HG03575 (cell line): ENCODE data around the gene GPSM3.
"Not testable (repeated sequence)": the region's sequence is repeated elsewhere in the genome, so short reads cannot be mapped to it uniquely, and the experiment has no call there.

Source experiments
- ATAC-seq: cut with Tn5 transposase; IDR thresholded peaks from one replicate; pipeline ENCODE4 v1.9.1; 2021; ENCODE audit not compliant: unreplicated experiment, insufficient number of reproducible peaks, low FRiP score; ENCODE audit errors: extremely low read depth

GPSM3 gene

GRCh38 chr6:32192608-32193039 is at the start of gene GPSM3:
TSS of gene GPSM3 (minus strand) at chr6:32192643. CDS start at chr6:32192513, 130 bp downstream.
- no peak for ATAC-seq

GRCh38 chr6:32240686-32241085 is 48.2 kb upstream of the GPSM3 start:
- no peak for ATAC-seq

- ATAC-seq = no peak
These were observed 47.0 kb upstream of the GPSM3 start for GRCh38 chr6:32239462-32239861.

- ATAC-seq = no peak
These were observed 42.5 kb upstream of the GPSM3 start for GRCh38 chr6:32234934-32235333.

- no peak for ATAC-seq
These were observed 34.0 kb upstream of the GPSM3 start for GRCh38 chr6:32226434-32226833.

- ATAC-seq = no peak
These were observed 32.3 kb upstream of the GPSM3 start for GRCh38 chr6:32224696-32225095.

GRCh38 chr6:32223258-32224235 is 31.1 kb upstream of the GPSM3 start, which contains the start of gene NOTCH4:
TSS of gene NOTCH4 (minus strand) at chr6:32224067. CDS start at chr6:32223928, 139 bp downstream.
- ATAC-seq = no peak

- ATAC-seq = no peak
These were observed 30.1 kb upstream of the GPSM3 start for GRCh38 chr6:32222333-32223230.

- no peak for ATAC-seq
These were observed 27.6 kb upstream of the GPSM3 start for GRCh38 chr6:32220021-32220420.

- ATAC-seq = no peak
These were observed 25.7 kb upstream of the GPSM3 start for GRCh38 chr6:32218167-32218566.

GRCh38 chr6:32216998-32217397 is 24.6 kb upstream of the GPSM3 start:
- ATAC-seq = no peak

- ATAC-seq = no peak
These were observed 23.8 kb upstream of the GPSM3 start for GRCh38 chr6:32216285-32216684.

- no peak for ATAC-seq
These were observed 23.2 kb upstream of the GPSM3 start for GRCh38 chr6:32215617-32216016.

- no peak for ATAC-seq
These were observed 21.7 kb upstream of the GPSM3 start for GRCh38 chr6:32214126-32214525.

- no peak for ATAC-seq
These were observed 21.2 kb upstream of the GPSM3 start for GRCh38 chr6:32213649-32214048.

- ATAC-seq = no peak
These were observed 19.8 kb upstream of the GPSM3 start for GRCh38 chr6:32212076-32212760.

- not testable (repeated sequence) for ATAC-seq
These were observed 19.0 kb upstream of the GPSM3 start for GRCh38 chr6:32211432-32211831.

GRCh38 chr6:32210191-32210601 is 17.8 kb upstream of the GPSM3 start:
- ATAC-seq = no peak

GRCh38 chr6:32208996-32209395 is 16.6 kb upstream of the GPSM3 start:
- no peak for ATAC-seq
